Measurements from ENCODE around the gene RPL36AL.
A peak's percentile ranks its signal among the peaks of the same experiment; 100 is the strongest.
"Not testable (repeated sequence)": the region's sequence is repeated elsewhere in the genome, so short reads cannot be mapped to it uniquely, and the experiment has no call there.

RPL36AL gene

DNA sequence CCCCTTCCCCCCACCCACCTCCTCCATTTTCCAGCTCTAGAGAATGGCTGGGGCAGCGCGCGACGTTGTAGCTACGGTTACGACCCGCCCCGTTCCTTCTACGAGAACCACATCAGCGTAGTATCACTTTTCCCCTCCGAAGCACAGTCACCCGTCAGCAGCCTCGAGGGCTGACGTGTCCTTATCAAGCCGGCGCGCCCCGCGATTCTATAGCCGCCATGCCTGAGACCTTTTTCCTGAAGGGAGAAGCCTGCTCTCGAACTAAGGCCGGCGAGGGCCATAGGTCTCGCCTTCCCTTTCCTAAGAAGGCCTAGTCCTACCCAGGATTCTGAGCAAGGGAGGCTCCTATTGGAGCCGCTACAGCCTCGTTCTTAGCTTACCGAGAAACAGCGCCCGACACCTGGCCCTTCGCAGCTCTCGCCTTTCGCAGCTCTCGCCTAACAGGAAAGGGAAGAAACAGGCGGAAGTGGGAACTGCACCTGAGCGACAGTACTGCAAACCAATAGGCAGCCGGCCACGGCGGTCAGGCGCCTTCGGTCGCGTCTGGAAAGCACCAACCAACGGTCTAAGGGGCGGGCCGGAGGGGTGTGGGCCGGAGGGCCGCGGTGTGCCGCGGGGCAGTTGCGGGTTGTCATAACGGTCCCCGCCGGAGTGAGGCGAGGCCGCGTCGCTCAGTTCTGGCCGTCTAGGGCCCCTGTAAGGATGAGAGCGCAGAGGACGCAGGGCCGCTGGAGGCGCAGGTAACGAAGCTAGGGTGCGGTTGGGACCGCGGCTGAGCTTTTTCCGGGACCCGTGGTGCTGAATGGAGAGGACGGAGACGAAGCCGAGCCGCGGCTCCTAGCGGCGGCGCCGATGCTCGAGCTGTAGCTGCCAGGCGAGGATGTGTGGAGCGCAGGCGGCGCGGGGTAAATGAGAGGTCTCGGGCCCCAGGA, at the start of gene RPL36AL, which contains the start of gene MGAT2:
Gene RPL36AL, minus strand, starts transcription at position 445 of the 932 bp plus-strand sequence. CDS start 1,522 bp downstream, outside the sequence.
Gene MGAT2, plus strand, starts transcription at position 618 of the 932 bp plus-strand sequence. CDS start 470 bp downstream, outside the sequence.
- peak; percentile 92 for DNase-seq

DNA sequence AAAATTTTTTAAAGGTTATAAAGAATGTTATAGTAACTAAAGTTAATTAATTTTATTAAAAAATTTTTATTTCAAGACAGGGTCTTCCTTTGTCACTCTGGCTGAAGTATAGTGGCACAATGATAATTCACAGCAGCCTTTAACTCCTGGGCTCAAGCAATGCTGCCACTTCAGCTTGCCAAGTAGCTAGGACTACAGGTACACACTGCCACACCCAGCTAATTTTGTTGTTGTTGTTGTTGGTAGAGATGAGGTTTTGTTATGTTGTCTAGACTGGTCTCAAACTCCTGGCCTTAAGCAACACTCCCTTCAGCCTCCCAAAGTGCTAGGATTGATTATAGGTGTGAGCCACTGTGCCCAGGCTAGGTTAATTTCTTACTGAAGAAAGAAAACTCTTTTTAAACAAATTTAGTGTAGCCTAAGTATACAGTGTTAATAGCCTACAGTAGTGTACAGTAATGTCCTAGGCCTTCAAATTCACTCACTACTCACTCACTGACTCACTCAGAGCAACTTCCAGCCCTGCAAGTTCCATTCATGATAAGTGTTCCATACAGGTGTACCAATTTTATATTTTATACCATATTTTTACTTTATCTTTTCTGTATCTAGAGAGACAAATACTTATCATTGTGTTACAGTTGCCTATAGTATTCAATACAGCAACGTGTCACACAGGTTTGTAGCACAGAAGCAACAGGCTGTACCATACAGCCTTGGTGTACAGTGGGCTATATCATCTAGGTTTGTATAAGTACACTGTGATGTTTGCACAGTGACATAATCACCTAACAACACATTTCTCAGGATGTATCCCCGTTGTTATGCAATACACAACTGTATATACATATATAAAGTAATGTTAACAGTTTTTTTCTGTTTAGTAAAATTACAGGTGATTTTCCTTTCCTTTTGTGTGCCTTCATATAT, 39.4 kb upstream of the RPL36AL start:
- no peak for DNase-seq

- not testable (repeated sequence) for DNase-seq
These were observed 37.1 kb upstream of the RPL36AL start for GRCh38 chr14:49657500-49657899.

GRCh38 chr14:49654511-49654910, 34.1 kb upstream of the RPL36AL start:
- no peak for DNase-seq

DNA sequence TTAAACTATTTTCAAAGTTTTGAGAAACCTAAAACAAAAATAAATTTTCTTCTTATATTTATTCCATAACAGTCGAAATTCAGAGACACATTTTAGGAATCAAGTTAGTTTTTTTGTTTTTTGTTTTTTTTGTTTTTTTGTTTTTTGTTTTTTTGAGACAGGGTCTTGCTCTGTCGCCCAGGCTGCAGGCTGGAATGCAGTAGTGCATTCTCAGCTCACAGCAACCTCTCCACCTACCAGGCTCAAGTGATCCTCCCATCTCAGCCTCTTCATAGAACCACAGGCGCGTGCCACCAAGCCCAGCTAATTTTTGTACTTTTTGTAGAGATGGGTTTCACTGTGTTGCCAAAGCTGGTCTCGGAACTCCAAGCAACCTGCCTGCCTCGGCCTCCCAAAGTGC, 33.1 kb upstream of the RPL36AL start:
- DNase-seq = no peak

DNA sequence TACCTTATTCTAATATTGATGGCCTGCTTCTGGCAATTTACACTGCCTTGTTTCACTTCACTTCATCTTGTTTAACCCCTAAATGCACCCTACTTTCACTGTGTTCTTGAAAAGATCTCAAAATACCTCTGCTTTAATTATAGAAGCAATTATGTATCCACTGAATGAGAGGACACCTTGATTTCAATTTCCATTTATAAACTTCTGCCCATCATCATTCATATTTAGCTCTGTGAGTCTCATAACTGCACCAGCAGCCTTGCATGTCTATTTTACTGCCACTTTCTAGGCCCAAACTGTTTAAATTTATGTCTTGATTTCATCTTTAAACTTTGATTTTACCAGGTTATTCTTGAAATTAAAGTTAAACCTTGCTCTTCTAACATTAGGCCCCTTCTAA, 21.7 kb upstream of the RPL36AL start:
- no peak for DNase-seq

- no peak for DNase-seq
These were observed 21.3 kb upstream of the RPL36AL start for GRCh38 chr14:49641697-49642129.

- no peak for DNase-seq
These were observed 20.4 kb upstream of the RPL36AL start for GRCh38 chr14:49640540-49641417.

GRCh38 chr14:49637534-49638078, 17.2 kb upstream of the RPL36AL start:
- no peak for DNase-seq

- no peak for DNase-seq
These were observed 16.4 kb upstream of the RPL36AL start for GRCh38 chr14:49636866-49637265.

GRCh38 chr14:49634547-49635334, 14.3 kb upstream of the RPL36AL start, which contains the start of gene DNAAF2:
Gene DNAAF2, minus strand, starts transcription at chr14:49635244. Its CDS starts 95 bp downstream, at chr14:49635149.
- DNase-seq = no peak

- DNase-seq = peak; percentile 63
These were observed 13.5 kb upstream of the RPL36AL start for GRCh38 chr14:49633640-49634546.

GRCh38 chr14:49623941-49624839, 3.8 kb upstream of the RPL36AL start:
- no peak for DNase-seq

- no peak for DNase-seq
These were observed 3.0 kb upstream of the RPL36AL start for GRCh38 chr14:49623387-49623786.

DNA sequence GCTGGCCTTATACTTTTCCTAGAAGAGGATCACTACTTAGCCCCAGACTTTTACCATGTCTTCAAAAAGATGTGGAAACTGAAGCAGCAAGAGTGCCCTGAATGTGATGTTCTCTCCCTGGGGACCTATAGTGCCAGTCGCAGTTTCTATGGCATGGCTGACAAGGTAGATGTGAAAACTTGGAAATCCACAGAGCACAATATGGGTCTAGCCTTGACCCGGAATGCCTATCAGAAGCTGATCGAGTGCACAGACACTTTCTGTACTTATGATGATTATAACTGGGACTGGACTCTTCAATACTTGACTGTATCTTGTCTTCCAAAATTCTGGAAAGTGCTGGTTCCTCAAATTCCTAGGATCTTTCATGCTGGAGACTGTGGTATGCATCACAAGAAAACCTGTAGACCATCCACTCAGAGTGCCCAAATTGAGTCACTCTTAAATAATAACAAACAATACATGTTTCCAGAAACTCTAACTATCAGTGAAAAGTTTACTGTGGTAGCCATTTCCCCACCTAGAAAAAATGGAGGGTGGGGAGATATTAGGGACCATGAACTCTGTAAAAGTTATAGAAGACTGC, 1.7 kb upstream of the RPL36AL start:
- DNase-seq = no peak

- DNase-seq = no peak
These were observed 872 bp upstream of the RPL36AL start for GRCh38 chr14:49621114-49621881.

DNA sequence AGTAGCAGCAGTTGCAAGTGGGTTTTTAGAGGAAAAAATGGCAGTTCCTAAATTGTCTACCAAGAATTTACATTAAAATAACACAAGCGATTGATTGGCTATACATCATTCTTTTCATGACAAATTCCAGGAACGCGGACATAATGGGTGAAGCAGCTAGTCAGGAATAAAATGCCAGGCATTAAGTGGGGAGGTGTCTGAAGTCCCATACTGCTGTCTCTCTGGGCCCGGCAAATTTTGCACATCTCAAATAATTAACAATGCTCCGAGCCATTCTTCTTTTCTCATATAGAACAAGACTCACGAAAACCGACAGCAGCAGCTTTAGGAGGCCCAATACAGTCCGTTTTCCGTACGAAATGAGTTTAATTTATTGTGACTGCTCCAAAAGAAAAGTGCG, 696 bp downstream of the RPL36AL start:
- no peak for DNase-seq
